HL-60 (cell line): ENCODE results near the gene B9D1.

ENCODE experiments used
- DNase-seq, 2 experiments: peaks; one replicate each; pipeline ENCODE4 v3.0.0-alpha.2; 2010 to 2020; ENCODE audit warnings: low read depth in 1 of 2, low spot score in 1 of 2
- H3K27ac ChIP-seq: fragments of 250-450 bp; sonication (Bioruptor Pico); replicated peaks from 2 replicates; pipeline ENCODE4 v1.5.1; 2020; ENCODE audit warnings: mild to moderate bottlenecking, moderate library complexity
- H3K27me3 ChIP-seq: fragments of 250-450 bp; sonication (Bioruptor Pico); 2 replicates; pipeline ENCODE4 v1.5.1; 2021; ENCODE audit warnings: mild to moderate bottlenecking, moderate library complexity; ENCODE audit not compliant: insufficient read depth, poor library complexity, severe bottlenecking
- H3K4me3 ChIP-seq: replicated peaks from 2 replicates; pipeline ENCODE4 v1.5.1; 2011; ENCODE audit warnings: mild to moderate bottlenecking, control low read depth, low read length; ENCODE audit not compliant: insufficient read depth
- GABPA ChIP-seq: IDR thresholded peaks from 2 replicates; pipeline ENCODE4 v1.6.1; 2012; ENCODE audit warnings: low read depth
- POLR2AphosphoS5 ChIP-seq: IDR thresholded peaks from 2 replicates; pipeline ENCODE4 v1.6.1; 2012; ENCODE audit warnings: low read depth
- SPI1 ChIP-seq: IDR thresholded peaks from 2 replicates; pipeline ENCODE4 v1.6.1; 2012; ENCODE audit warnings: low read depth, mild to moderate bottlenecking, borderline replicate concordance
- long read RNA-seq: library from polyadenylated mRNA; unstranded; transcript quantifications from one replicate; pipeline ENCODE4 v2.0.0, GENCODE V29; 2020
- TF ChIP-seq, protein P1 (sequence below): IDR thresholded peaks from one replicate; pipeline ENCODE4 v1.5.1; 2011; ENCODE audit warnings: low read length, control low read depth, inconsistent platforms; ENCODE audit not compliant: insufficient read depth
- TF ChIP-seq, protein P2 (sequence below): IDR thresholded peaks from 2 replicates; pipeline ENCODE4 v1.6.1; 2012; ENCODE audit warnings: low read depth; ENCODE audit not compliant: insufficient replicate concordance

The B9D1 gene, protein sequence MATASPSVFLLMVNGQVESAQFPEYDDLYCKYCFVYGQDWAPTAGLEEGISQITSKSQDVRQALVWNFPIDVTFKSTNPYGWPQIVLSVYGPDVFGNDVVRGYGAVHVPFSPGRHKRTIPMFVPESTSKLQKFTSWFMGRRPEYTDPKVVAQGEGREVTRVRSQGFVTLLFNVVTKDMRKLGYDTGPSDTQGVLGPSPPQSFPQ
- long read RNA-seq, partial matches to known transcripts = 0 of 2 reads
- long read RNA-seq, other reads (novel, unspliced or antisense) = 2 of 2 reads

DNA sequence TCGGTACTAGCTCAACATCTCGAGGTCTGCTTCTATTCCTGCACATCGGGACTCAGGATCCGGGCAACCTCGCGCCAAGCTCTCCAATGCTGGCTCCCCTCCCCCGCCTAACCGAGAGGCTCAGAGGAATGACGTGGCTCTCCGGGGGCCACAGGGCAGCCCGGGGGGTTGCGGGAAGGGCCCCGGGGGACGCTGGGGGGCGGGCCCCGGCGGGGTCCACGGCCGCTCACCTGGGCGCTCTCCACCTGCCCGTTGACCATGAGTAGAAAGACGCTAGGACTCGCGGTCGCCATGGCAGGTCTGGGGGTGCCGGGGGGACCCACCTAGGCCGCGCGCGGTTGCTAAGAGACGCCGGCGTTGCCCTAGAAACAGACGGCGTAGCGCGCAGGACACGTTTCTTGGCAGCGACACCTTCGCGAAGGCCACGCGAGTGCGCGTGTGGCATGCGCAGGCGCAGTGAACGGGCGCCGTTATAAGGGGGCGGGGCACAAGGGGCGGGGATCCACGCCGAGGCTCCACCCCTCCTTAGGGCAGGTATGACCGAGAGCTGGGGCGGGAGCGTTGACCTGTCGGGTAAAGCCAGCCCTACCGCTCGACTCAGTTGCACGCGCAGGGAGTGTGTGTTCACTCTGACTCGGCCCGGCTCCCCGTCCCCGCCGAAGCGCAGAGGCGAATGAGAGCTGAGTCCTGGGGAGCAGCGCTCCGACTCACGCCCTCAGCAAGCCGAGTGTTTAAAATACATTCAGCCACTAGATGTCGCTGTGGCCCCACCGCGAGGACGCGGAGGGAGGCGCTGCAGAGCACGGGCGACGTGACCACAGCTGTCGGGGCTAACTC is at the start of gene B9D1:
Gene B9D1 (minus strand): TSS at position 447 of the 837 bp plus-strand sequence. CDS start 154 bp downstream, at position 293.
- H3K27me3 ChIP-seq = no peaks in the 10 kb centered on the region
- peak; percentile 65 to 72 for DNase-seq
- no peak for TF ChIP-seq SPI1
- TF ChIP-seq, protein P1, sequence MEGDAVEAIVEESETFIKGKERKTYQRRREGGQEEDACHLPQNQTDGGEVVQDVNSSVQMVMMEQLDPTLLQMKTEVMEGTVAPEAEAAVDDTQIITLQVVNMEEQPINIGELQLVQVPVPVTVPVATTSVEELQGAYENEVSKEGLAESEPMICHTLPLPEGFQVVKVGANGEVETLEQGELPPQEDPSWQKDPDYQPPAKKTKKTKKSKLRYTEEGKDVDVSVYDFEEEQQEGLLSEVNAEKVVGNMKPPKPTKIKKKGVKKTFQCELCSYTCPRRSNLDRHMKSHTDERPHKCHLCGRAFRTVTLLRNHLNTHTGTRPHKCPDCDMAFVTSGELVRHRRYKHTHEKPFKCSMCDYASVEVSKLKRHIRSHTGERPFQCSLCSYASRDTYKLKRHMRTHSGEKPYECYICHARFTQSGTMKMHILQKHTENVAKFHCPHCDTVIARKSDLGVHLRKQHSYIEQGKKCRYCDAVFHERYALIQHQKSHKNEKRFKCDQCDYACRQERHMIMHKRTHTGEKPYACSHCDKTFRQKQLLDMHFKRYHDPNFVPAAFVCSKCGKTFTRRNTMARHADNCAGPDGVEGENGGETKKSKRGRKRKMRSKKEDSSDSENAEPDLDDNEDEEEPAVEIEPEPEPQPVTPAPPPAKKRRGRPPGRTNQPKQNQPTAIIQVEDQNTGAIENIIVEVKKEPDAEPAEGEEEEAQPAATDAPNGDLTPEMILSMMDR = peak; percentile 25
- peak within 1 kb of the TSS; percentile 62 for H3K27ac ChIP-seq
- peak within 1 kb of the TSS; percentile 65 for H3K4me3 ChIP-seq

DNA sequence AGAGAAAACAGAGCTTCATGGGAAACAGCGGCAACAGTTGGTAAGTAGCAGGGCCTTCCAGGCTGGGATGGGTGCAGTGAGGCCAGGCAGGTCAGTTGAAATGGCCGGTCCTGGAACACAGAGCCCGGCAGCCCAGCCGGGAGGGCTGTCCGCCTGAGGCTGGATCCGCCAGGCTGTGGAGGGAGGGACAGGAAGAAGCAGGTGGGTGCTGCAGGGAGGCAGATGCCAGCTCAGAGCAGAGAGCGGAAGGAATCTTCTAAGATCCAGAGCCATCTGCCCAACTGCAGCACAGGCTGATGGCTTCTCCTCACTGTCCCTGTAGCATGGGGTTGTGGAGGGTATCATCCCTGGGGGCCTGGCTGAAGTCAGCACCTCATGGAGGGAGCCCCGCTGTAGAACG is 49.1 kb upstream of the B9D1 start:
- TF ChIP-seq, protein P1 = no peak
- TF ChIP-seq POLR2AphosphoS5 (no peak), SPI1 (no peak), GABPA (no peak)
- TF ChIP-seq, protein P2, sequence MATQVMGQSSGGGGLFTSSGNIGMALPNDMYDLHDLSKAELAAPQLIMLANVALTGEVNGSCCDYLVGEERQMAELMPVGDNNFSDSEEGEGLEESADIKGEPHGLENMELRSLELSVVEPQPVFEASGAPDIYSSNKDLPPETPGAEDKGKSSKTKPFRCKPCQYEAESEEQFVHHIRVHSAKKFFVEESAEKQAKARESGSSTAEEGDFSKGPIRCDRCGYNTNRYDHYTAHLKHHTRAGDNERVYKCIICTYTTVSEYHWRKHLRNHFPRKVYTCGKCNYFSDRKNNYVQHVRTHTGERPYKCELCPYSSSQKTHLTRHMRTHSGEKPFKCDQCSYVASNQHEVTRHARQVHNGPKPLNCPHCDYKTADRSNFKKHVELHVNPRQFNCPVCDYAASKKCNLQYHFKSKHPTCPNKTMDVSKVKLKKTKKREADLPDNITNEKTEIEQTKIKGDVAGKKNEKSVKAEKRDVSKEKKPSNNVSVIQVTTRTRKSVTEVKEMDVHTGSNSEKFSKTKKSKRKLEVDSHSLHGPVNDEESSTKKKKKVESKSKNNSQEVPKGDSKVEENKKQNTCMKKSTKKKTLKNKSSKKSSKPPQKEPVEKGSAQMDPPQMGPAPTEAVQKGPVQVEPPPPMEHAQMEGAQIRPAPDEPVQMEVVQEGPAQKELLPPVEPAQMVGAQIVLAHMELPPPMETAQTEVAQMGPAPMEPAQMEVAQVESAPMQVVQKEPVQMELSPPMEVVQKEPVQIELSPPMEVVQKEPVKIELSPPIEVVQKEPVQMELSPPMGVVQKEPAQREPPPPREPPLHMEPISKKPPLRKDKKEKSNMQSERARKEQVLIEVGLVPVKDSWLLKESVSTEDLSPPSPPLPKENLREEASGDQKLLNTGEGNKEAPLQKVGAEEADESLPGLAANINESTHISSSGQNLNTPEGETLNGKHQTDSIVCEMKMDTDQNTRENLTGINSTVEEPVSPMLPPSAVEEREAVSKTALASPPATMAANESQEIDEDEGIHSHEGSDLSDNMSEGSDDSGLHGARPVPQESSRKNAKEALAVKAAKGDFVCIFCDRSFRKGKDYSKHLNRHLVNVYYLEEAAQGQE = no peak
- Histone ChIP-seq H3K27me3 (no peaks in the 10 kb centered on the region), H3K27ac (no peak overlapping the region), H3K4me3 (no peak overlapping the region)
- DNase-seq = no peak

DNA sequence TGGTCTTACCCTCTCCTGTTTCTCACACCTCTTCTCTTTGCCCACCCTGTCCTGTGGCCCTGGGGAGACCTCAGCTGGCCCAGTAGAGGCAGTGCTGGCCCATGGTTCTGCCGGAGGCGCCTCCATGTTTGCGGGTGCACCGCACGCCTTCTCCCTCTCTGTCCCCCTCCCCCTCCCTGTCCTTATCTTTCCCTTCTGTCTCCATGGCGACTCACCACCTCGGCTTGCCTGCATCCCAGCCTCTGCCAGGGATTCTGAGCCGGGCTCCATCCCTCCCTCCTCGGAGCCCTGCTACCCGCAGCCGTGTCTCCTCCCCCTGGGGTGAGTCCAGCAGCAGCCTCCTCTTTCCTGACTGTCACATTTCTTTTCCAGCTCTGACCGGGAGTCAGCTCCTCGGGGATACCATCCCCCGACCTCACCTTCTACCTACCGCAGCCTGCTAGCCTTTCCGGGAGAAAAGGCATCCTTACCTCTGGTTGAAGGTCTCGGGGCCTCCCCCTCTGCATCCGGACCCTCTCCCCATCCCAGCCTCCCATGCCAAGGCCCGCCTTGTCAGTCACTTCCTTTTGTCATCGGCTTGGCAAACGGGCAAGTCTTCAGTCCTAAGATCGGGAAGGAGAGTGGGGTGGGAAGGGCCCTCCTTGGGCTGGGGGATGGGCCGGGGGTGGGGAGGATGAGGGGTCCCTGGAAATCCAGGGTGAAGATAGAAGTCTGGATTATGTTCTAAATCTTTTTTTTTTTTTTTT is 48.5 kb upstream of the B9D1 start, which contains the start of gene RNF112:
Gene RNF112 (plus strand): TSS at position 358 of the 746 bp plus-strand sequence. CDS start 177 bp downstream, at position 535.
- Histone ChIP-seq H3K27me3 (no peaks in the 10 kb centered on the region), H3K4me3 (no peak within 1 kb of the TSS), H3K27ac (no peak within 1 kb of the TSS)
- TF ChIP-seq POLR2AphosphoS5 (no peak), SPI1 (no peak), GABPA (no peak)
- TF ChIP-seq, protein P1 = no peak
- TF ChIP-seq, protein P2 = no peak
- no peak for DNase-seq
